Measurements from ENCODE around the gene CACNG5. TPM values are rescaled to one million over a fixed set of nuclear protein-coding genes. Genes with fewer than 3 reads are reported as not detected.

Gene CACNG5
- total RNA-seq, 4 donors from 2014 or later: not detected

- no peaks in the 10 kb centered on the region for H3K9me3 ChIP-seq
- 68% methylated on average over 8 of the region's 10 CpGs for WGBS
- no peak overlapping the region for H3K4me3 ChIP-seq
- no peaks in the 10 kb centered on the region for H3K27me3 ChIP-seq
- no peaks in the 10 kb centered on the region for H3K4me1 ChIP-seq
- peaks cover 0 to 27% (median 15%) of the 10 kb centered on the region in 4 donors for H3K36me3 ChIP-seq
- DNase-seq (ENCODE audit: extremely low spot score): no peak
- intact Hi-C loops (cut with DNase I): no loop called here
- no peak overlapping the region for H3K27ac ChIP-seq (replicated peaks in 1 of 4)
- TF ChIP-seq POLR2A (IDR thresholded peaks at IDR 0.05; ENCODE audit: low read depth) (no peak), POLR2AphosphoS5 (IDR thresholded peaks at IDR 0.05) (no peak), EP300 (IDR thresholded peaks at IDR 0.05) (no peak), CTCF (IDR thresholded peaks at IDR 0.05) (no peak)
Observed at GRCh38 chr17:66807182-66807581, 27.7 kb upstream of the CACNG5 start.

GRCh38 chr17:66809408-66809807 is 25.5 kb upstream of the CACNG5 start:
- Histone ChIP-seq H3K4me1 (no peaks in the 10 kb centered on the region), H3K27me3 (no peaks in the 10 kb centered on the region), H3K27ac (replicated peaks in 1 of 4) (no peak overlapping the region), H3K9me3 (no peaks in the 10 kb centered on the region), H3K36me3 (peaks cover 0 to 12% (median 5%) of the 10 kb centered on the region in 4 donors), H3K4me3 (no peak overlapping the region)
- DNase-seq (ENCODE audit: extremely low spot score): no peak
- no peak for TF ChIP-seq EP300 (IDR thresholded peaks at IDR 0.05)
- TF ChIP-seq POLR2A (IDR thresholded peaks at IDR 0.05; ENCODE audit: low read depth): no peak
- no peak for TF ChIP-seq POLR2AphosphoS5 (IDR thresholded peaks at IDR 0.05)
- no peak for TF ChIP-seq CTCF (IDR thresholded peaks at IDR 0.05)
- 92% methylated on average over 5 of the region's 5 CpGs for WGBS
- intact Hi-C loops (cut with DNase I): no loop called here

GRCh38 chr17:66810951-66811682 is 23.8 kb upstream of the CACNG5 start:
- Histone ChIP-seq H3K27me3 (no peaks in the 10 kb centered on the region), H3K9me3 (no peaks in the 10 kb centered on the region), H3K4me1 (no peaks in the 10 kb centered on the region), H3K4me3 (no peak overlapping the region), H3K36me3 (peaks cover 0 to 4% (median 0%) of the 10 kb centered on the region in 4 donors), H3K27ac (replicated peaks in 1 of 4) (no peak overlapping the region)
- intact Hi-C loops (cut with DNase I): no loop called here
- 90% methylated on average over 12 of the region's 12 CpGs for WGBS
- DNase-seq (ENCODE audit: extremely low spot score): no peak
- TF ChIP-seq EP300 (IDR thresholded peaks at IDR 0.05) (no peak), POLR2AphosphoS5 (IDR thresholded peaks at IDR 0.05) (no peak), POLR2A (IDR thresholded peaks at IDR 0.05; ENCODE audit: low read depth) (no peak), CTCF (IDR thresholded peaks at IDR 0.05) (no peak)

- WGBS: 78% methylated on average over 9 of the region's 9 CpGs
- Histone ChIP-seq H3K27ac (replicated peaks in 1 of 4) (no peak overlapping the region), H3K9me3 (no peaks in the 10 kb centered on the region), H3K4me1 (no peaks in the 10 kb centered on the region), H3K4me3 (no peak overlapping the region), H3K27me3 (no peaks in the 10 kb centered on the region), H3K36me3 (no peaks in the 10 kb centered on the region)
- no peak for DNase-seq (ENCODE audit: extremely low spot score)
- no peak for TF ChIP-seq POLR2A (IDR thresholded peaks at IDR 0.05; ENCODE audit: low read depth)
- TF ChIP-seq CTCF (IDR thresholded peaks at IDR 0.05): no peak
- TF ChIP-seq POLR2AphosphoS5 (IDR thresholded peaks at IDR 0.05): no peak
- no peak for TF ChIP-seq EP300 (IDR thresholded peaks at IDR 0.05)
- intact Hi-C loops (cut with DNase I): no loop called here
Observed at GRCh38 chr17:66811683-66812054, 23.2 kb upstream of the CACNG5 start.

- Histone ChIP-seq H3K27ac (replicated peaks in 1 of 4) (no peak overlapping the region), H3K36me3 (no peaks in the 10 kb centered on the region), H3K9me3 (peaks cover 0 to 3% (median 0%) of the 10 kb centered on the region in 4 donors), H3K27me3 (no peaks in the 10 kb centered on the region), H3K4me3 (no peak overlapping the region), H3K4me1 (no peaks in the 10 kb centered on the region)
- no peak for DNase-seq (ENCODE audit: extremely low spot score)
- intact Hi-C loops (cut with DNase I): no loop called here
- TF ChIP-seq CTCF (IDR thresholded peaks at IDR 0.05) (no peak), POLR2AphosphoS5 (IDR thresholded peaks at IDR 0.05) (no peak), POLR2A (IDR thresholded peaks at IDR 0.05; ENCODE audit: low read depth) (no peak), EP300 (IDR thresholded peaks at IDR 0.05) (no peak)
- 98% methylated on average over 3 of the region's 5 CpGs for WGBS
Observed at GRCh38 chr17:66812571-66812970, 22.3 kb upstream of the CACNG5 start.
